PFSK-1 (cell line): ENCODE measurements around the gene PLEKHM2.

Experiments used
- FOXP2 ChIP-seq: optimal IDR thresholded peaks from 2 replicates; pipeline ENCODE3; 2011; ENCODE audit warnings: borderline replicate concordance, control low read depth, inconsistent platforms; ENCODE audit not compliant: insufficient read depth; ENCODE audit errors: extremely low read length, extremely low read depth
- POLR2AphosphoS5 ChIP-seq: IDR thresholded peaks from 2 replicates; pipeline ENCODE4 v1.6.1; 2012; ENCODE audit warnings: low read depth, mild to moderate bottlenecking, control low read depth, low read length, moderate library complexity
- SIN3A ChIP-seq: IDR thresholded peaks from 2 replicates; pipeline ENCODE4 v1.6.1; 2012; ENCODE audit warnings: mild to moderate bottlenecking, low read length, moderate library complexity, borderline replicate concordance; ENCODE audit not compliant: insufficient read depth
- TAF1 ChIP-seq: IDR thresholded peaks from 2 replicates; pipeline ENCODE4 v1.6.1; 2012; ENCODE audit warnings: low read length, control low read depth, borderline replicate concordance; ENCODE audit not compliant: insufficient read depth
- TF ChIP-seq, protein P1 (sequence below), 2 experiments: IDR thresholded peaks; 2 replicates each; pipeline versions ENCODE4 v1.6.1 to v1.8.0; 2011 to 2012; ENCODE audit warnings: low read depth in 2 of 2, low read length in 2 of 2, control low read depth in 1 of 2, inconsistent platforms in 1 of 2, mild to moderate bottlenecking in 1 of 2, moderate library complexity in 1 of 2; ENCODE audit not compliant: insufficient read depth in 1 of 2

DNA sequence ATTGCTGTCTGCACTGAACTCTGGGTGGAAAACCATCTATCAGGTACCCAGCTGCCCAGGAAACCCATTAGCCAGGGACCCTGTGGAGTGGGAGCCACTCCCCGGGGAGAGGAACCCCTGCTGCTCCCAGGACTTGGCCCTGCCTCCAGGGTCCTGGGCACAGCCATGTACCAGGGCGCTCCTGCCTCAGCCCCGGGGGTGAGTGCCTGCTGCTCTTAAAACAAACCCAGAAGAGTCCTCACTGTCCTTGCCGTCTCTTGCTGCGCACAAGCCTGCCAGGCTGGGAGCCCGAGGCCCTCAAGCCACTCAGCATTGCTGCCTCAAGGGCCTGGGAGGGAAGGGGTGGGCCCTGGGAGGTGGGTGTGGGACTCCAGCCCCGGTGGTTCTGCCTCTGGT, 48.6 kb downstream of the PLEKHM2 start:
- TF ChIP-seq POLR2AphosphoS5 (no peak), SIN3A (no peak), TAF1 (no peak), FOXP2 (no peak)
- TF ChIP-seq, protein P1, sequence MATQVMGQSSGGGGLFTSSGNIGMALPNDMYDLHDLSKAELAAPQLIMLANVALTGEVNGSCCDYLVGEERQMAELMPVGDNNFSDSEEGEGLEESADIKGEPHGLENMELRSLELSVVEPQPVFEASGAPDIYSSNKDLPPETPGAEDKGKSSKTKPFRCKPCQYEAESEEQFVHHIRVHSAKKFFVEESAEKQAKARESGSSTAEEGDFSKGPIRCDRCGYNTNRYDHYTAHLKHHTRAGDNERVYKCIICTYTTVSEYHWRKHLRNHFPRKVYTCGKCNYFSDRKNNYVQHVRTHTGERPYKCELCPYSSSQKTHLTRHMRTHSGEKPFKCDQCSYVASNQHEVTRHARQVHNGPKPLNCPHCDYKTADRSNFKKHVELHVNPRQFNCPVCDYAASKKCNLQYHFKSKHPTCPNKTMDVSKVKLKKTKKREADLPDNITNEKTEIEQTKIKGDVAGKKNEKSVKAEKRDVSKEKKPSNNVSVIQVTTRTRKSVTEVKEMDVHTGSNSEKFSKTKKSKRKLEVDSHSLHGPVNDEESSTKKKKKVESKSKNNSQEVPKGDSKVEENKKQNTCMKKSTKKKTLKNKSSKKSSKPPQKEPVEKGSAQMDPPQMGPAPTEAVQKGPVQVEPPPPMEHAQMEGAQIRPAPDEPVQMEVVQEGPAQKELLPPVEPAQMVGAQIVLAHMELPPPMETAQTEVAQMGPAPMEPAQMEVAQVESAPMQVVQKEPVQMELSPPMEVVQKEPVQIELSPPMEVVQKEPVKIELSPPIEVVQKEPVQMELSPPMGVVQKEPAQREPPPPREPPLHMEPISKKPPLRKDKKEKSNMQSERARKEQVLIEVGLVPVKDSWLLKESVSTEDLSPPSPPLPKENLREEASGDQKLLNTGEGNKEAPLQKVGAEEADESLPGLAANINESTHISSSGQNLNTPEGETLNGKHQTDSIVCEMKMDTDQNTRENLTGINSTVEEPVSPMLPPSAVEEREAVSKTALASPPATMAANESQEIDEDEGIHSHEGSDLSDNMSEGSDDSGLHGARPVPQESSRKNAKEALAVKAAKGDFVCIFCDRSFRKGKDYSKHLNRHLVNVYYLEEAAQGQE (IDR thresholded peaks at IDR 0.05; ENCODE audit: insufficient read depth in 1 of 2, low read depth in 2 of 2, low read length in 2 of 2), result no peak
